Measurements from ENCODE around the gene PKP2.

Gene PKP2

DNA sequence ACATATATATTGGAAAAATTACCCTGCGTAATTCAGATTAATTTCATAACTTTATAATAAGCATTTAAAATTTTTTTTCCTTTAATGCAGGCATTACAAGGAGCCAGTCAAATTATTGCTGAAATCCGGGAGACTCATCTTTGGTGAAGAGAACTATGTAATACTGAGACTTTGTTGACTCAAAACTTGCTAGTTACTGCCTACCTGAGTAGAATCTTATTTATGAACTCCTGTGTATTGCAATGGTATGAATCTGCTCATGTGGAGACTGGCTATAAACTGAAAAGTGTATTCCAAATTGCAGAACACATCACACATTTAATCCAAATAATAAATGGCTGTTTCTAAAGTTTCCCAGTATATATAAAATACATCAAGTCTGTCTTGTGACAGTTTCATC, 153.3 kb downstream of the PKP2 start:
- no peak for DNase-seq

DNA sequence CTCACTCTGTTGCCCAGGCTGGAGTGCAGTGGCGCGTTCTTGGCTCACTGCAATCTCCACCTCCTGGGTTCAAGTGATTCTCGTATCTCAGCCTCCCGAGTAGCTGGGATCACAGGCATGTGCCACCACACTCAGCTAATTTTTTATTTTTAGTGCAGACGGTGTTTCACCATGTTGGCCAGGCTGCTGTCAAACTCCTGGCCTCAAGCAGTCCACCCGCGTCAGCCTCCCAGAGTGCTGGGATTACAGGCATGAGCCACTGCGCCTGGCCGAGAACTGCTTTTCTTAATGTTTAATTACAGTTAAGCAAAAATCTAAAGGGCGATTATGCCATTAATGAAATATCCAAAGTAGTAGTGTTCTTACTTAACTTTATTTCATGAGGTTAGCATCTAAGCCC, 154.4 kb downstream of the PKP2 start:
- no peak for DNase-seq

Data from COR-L47 (cell line).